ENCODE results near the gene PYCARD. TPM values are rescaled to one million over a fixed set of nuclear protein-coding genes. Genes with fewer than 3 reads are reported as not detected.
"Not testable (repeated sequence)": the region's sequence is repeated elsewhere in the genome, so short reads cannot be mapped to it uniquely, and the experiment has no call there.

Gene PYCARD
- total and polyA plus RNA-seq, 8 donors, result 13.2 to 59.8 (median 18.6) TPM

GRCh38 chr16:31248344-31248743 is 45.8 kb upstream of the PYCARD start:
- Histone ChIP-seq H3K27ac (no peak overlapping the region), H3K4me3 (no peak overlapping the region), H3K27me3 (peaks cover 0 to 12% of the 10 kb centered on the region in 2 donors), H3K4me1 (peaks cover 0 to 18% of the 10 kb centered on the region in 2 donors), H3K36me3 (no peaks in the 10 kb centered on the region), H3K9me3 (no peaks in the 10 kb centered on the region)
- DNase-seq (no peak), ATAC-seq (no peak)
- intact Hi-C loops (cut with DNase I), result no loop called here
- TF ChIP-seq CTCF (IDR thresholded peaks at IDR 0.05), result no peak

- peaks cover 0 to 12% of the 10 kb centered on the region in 2 donors for H3K27me3 ChIP-seq
- intact Hi-C loops (cut with DNase I), result no loop called here
- H3K4me1 ChIP-seq, result peaks cover 0 to 14% of the 10 kb centered on the region in 2 donors
- TF ChIP-seq CTCF (IDR thresholded peaks at IDR 0.05), result no peak
- ATAC-seq, result no peak
- H3K4me3 ChIP-seq, result no peak overlapping the region
- no peak for DNase-seq
- H3K9me3 ChIP-seq, result no peaks in the 10 kb centered on the region
- H3K36me3 ChIP-seq, result no peaks in the 10 kb centered on the region
- H3K27ac ChIP-seq, result no peak overlapping the region
These were observed 43.7 kb upstream of the PYCARD start for GRCh38 chr16:31246296-31246695.

- peaks cover 0 to 12% of the 10 kb centered on the region in 2 donors for H3K27me3 ChIP-seq
- H3K27ac ChIP-seq; intact Hi-C loops (cut with DNase I): not testable (repeated sequence)
These were observed 43.0 kb upstream of the PYCARD start for GRCh38 chr16:31245598-31245997.

GRCh38 chr16:31243734-31244670 is 41.4 kb upstream of the PYCARD start:
- intact Hi-C loops (cut with DNase I), result no loop called here
- ATAC-seq, result peak; percentile 40
- no peak for DNase-seq

More at GRCh38 chr16:31245598-31245997, 43.0 kb upstream of the PYCARD start:
- not testable (repeated sequence) for ATAC-seq, H3K36me3 ChIP-seq, H3K9me3 ChIP-seq, DNase-seq, H3K4me3 ChIP-seq
- peaks cover 0 to 14% of the 10 kb centered on the region in 2 donors for H3K4me1 ChIP-seq

GRCh38 chr16:31242206-31242605 is 39.6 kb upstream of the PYCARD start:
- no peak for ATAC-seq

More at GRCh38 chr16:31243734-31244670, 41.4 kb upstream of the PYCARD start:
- Histone ChIP-seq H3K36me3 (no peaks in the 10 kb centered on the region), H3K9me3 (no peaks in the 10 kb centered on the region), H3K27me3 (peaks cover 0 to 12% of the 10 kb centered on the region in 2 donors), H3K4me1 (peaks cover 0 to 14% of the 10 kb centered on the region in 2 donors), H3K4me3 (no peak overlapping the region), H3K27ac (peak overlapping the region in 1 of 2 donors; percentile 82)
- no peak for TF ChIP-seq CTCF (IDR thresholded peaks at IDR 0.05)

More at GRCh38 chr16:31242206-31242605, 39.6 kb upstream of the PYCARD start:
- peaks cover 0 to 14% of the 10 kb centered on the region in 2 donors for H3K4me1 ChIP-seq
- no peaks in the 10 kb centered on the region for H3K36me3 ChIP-seq
- peak overlapping the region in 1 of 2 donors; percentile 23 for H3K27ac ChIP-seq
- TF ChIP-seq CTCF (IDR thresholded peaks at IDR 0.05), result no peak
- intact Hi-C loops (cut with DNase I), result no loop called here
- DNase-seq, result no peak
- peaks cover 0 to 12% of the 10 kb centered on the region in 2 donors for H3K27me3 ChIP-seq
- H3K9me3 ChIP-seq, result no peaks in the 10 kb centered on the region
- H3K4me3 ChIP-seq, result no peak overlapping the region

All from left lung (tissue), 10 donors.